HepG2 (cell line): ENCODE measurements around the gene RHBDL3. TPM values are rescaled to one million over a fixed set of nuclear protein-coding genes. Genes with fewer than 3 reads are reported as not detected.

Experiments used
- ATAC-seq: fragments of 200-7000 bp; cut with Tn5 transposase; 3 replicates; pipeline ENCODE4 v1.9.1; 2020; ENCODE audit warnings: mild to moderate bottlenecking, moderate library complexity
- BruUV-seq: library from RNA; stranded (reverse); fragments of 400-500 nt; replicated peaks from 2 replicates; lab custom pipeline; 2021; lab: Mats Ljungman, UMichigan
- CTCF ChIA-PET: fragments of 300-600 bp; formaldehyde crosslinking; extraction: SDS; loops from one replicate; lab custom pipeline; 2021; ENCODE audit warnings: low total read pairs, inconsistent platforms, low intra/inter-chr PET ratio; lab: Yijun Ruan, JAX
- POLR2A ChIA-PET: fragments of 350-600 bp; sonication (Branson Sonifier 250); formaldehyde crosslinking; loops from one replicate; lab custom pipeline; 2020; ENCODE audit warnings: antibody characterized with exemption, inconsistent platforms; lab: Yijun Ruan, JAX
- DNase-seq: peaks from one replicate; pipeline ENCODE4 v3.0.0-alpha.2; 2015; ENCODE audit warnings: low spot score
- FAIRE-seq: peaks from 3 replicates; lab custom pipeline; 2011; peaks lifted over from hg19 to GRCh38; lab: Jason Lieb, UNC
- H2AFZ ChIP-seq: one replicate; pipeline ENCODE4 v1.6.1; 2011; ENCODE audit warnings: low read length, inconsistent platforms
- H3K27ac ChIP-seq: fragments of 300-600 bp; 3 replicates; pipeline ENCODE4 v1.8.0; 2011; ENCODE audit warnings: mixed run types, mild to moderate bottlenecking, mixed read lengths, low read length, inconsistent platforms; ENCODE audit not compliant: insufficient read depth; ENCODE audit errors: extremely low read length
- H3K27me3 ChIP-seq, 2 experiments: fragments of 200-600 bp in 1 of 2; 2 replicates in 1 of 2; 3 replicates in 1 of 2; pipeline versions ENCODE4 v1.6.0 to v1.8.0; 2011; ENCODE audit warnings: low read length in 2 of 2, mild to moderate bottlenecking in 2 of 2, moderate library complexity in 2 of 2, inconsistent platforms in 1 of 2; ENCODE audit not compliant: insufficient read depth in 2 of 2, control insufficient read depth in 1 of 2
- H3K36me3 ChIP-seq, 2 experiments: fragments of 200-600 bp in 1 of 2; replicated peaks in 1 of 2; 2 replicates in 1 of 2; 3 replicates in 1 of 2; pipeline versions ENCODE4 v1.5.1 to v1.8.0; 2011; ENCODE audit warnings: low read length in 2 of 2, inconsistent platforms in 1 of 2; ENCODE audit not compliant: insufficient read depth in 2 of 2, control insufficient read depth in 1 of 2
- H3K4me1 ChIP-seq: 2 replicates; pipeline ENCODE4 v1.5.1; 2012; ENCODE audit warnings: low read length, inconsistent platforms; ENCODE audit not compliant: insufficient read depth
- H3K4me2 ChIP-seq: 2 replicates; pipeline ENCODE4 v1.6.0; 2011; ENCODE audit warnings: low read depth, low read length, inconsistent platforms
- H3K4me3 ChIP-seq, 3 experiments: fragments of 200-600 bp in 1 of 3; sonication (generic), shearing (Covaris generic) in 1 of 3; replicated peaks in 1 of 3; 2 replicates each; pipeline ENCODE4 v1.5.1; 2011 to 2016; ENCODE audit warnings: low read length in 3 of 3, inconsistent platforms in 2 of 3, low read depth in 2 of 3, mild to moderate bottlenecking in 2 of 3, control low read depth in 1 of 3, mixed read lengths in 1 of 3; ENCODE audit not compliant: insufficient read depth in 1 of 3
- H3K79me2 ChIP-seq: one replicate; pipeline ENCODE4 v1.6.1; 2011; ENCODE audit warnings: low read length, inconsistent platforms; ENCODE audit not compliant: insufficient read depth
- H3K9ac ChIP-seq: 2 replicates; pipeline ENCODE4 v1.6.0; 2011; ENCODE audit warnings: mild to moderate bottlenecking, low read depth, low read length, inconsistent platforms; ENCODE audit not compliant: insufficient read depth
- H3K9me3 ChIP-seq: 2 replicates; pipeline ENCODE4 v1.5.1; 2012; ENCODE audit warnings: mild to moderate bottlenecking, low read length
- H4K20me1 ChIP-seq: 2 replicates; pipeline ENCODE4 v1.6.0; 2011; ENCODE audit warnings: inconsistent platforms, mild to moderate bottlenecking, low read length, moderate library complexity; ENCODE audit not compliant: insufficient read depth
- BCL6 ChIP-seq: IDR thresholded peaks from 2 replicates; pipeline ENCODE4 v1.6.1; 2016; ENCODE audit warnings: missing genetic modification reagents, missing compliant biosample characterization
- CAMTA2 ChIP-seq: sonication (generic); formaldehyde crosslinking; IDR thresholded peaks from 2 replicates; pipeline ENCODE4 v1.4.0; 2020; ENCODE audit warnings: mild to moderate bottlenecking, missing genetic modification reagents, borderline replicate concordance
- HMG20B ChIP-seq: conservative IDR thresholded peaks from 2 replicates; pipeline ENCODE4 v1.6.1; 2016; ENCODE audit warnings: missing genetic modification reagents, missing compliant biosample characterization
- HNF4A ChIP-seq: sonication (generic); formaldehyde crosslinking; IDR thresholded peaks from 2 replicates; pipeline ENCODE4 v1.4.0; 2020; ENCODE audit warnings: missing genetic modification reagents
- KLF13 ChIP-seq: sonication (generic); formaldehyde crosslinking; IDR thresholded peaks from 2 replicates; pipeline ENCODE4 v1.4.0; 2020; ENCODE audit warnings: mild to moderate bottlenecking, missing genetic modification reagents
- NCOR1 ChIP-seq: fragments of 200-600 bp; sonication (generic); IDR thresholded peaks from 2 replicates; pipeline ENCODE4 v1.7.0; 2017; ENCODE audit warnings: antibody characterized with exemption, low read length, borderline replicate concordance
- NR2C2 ChIP-seq: sonication (generic); formaldehyde crosslinking; IDR thresholded peaks from 2 replicates; pipeline ENCODE4 v1.4.0; 2020; ENCODE audit warnings: missing genetic modification reagents, mild to moderate bottlenecking, moderate library complexity, borderline replicate concordance
- TCF12 ChIP-seq, 2 experiments: fragments of 450-650 bp in 1 of 2; sonication (generic) in 1 of 2; formaldehyde crosslinking in 1 of 2; IDR thresholded peaks; 2 replicates each; pipeline versions ENCODE4 v1.6.1 to v1.8.0; 2017 to 2022; ENCODE audit warnings: antibody characterized with exemption in 1 of 2, mild to moderate bottlenecking in 1 of 2, missing genetic modification reagents in 1 of 2, moderate library complexity in 1 of 2
- ZFP37 ChIP-seq: sonication (generic); formaldehyde crosslinking; IDR thresholded peaks from 2 replicates; pipeline ENCODE4 v1.4.0; 2020; ENCODE audit warnings: missing genetic modification reagents, borderline replicate concordance
- ZNF292 ChIP-seq: sonication (generic); formaldehyde crosslinking; IDR thresholded peaks from 2 replicates; pipeline ENCODE4 v1.8.1; 2022; ENCODE audit warnings: mild to moderate bottlenecking, low read depth, missing genetic modification reagents, borderline replicate concordance
- ZNF34 ChIP-seq: sonication (generic); formaldehyde crosslinking; IDR thresholded peaks from 2 replicates; pipeline ENCODE4 v1.4.0; 2020; ENCODE audit warnings: mild to moderate bottlenecking, missing genetic modification reagents, borderline replicate concordance
- ZNF790 ChIP-seq: sonication (generic); formaldehyde crosslinking; IDR thresholded peaks from 2 replicates; pipeline ENCODE4 v1.8.0; 2022; ENCODE audit warnings: missing genetic modification reagents, mild to moderate bottlenecking, borderline replicate concordance
- ZSCAN20 ChIP-seq: sonication (generic); formaldehyde crosslinking; IDR thresholded peaks from 2 replicates; pipeline ENCODE4 v1.4.0; 2020; ENCODE audit warnings: missing genetic modification reagents, mild to moderate bottlenecking, borderline replicate concordance
- WGBS: methylation state at CpG from one replicate; pipeline ENCODE4 v1.1.6; 2017; ENCODE audit warnings: low lambda C conversion rate; 5-methylcytosine and 5-hydroxymethylcytosine counted together
- in situ Hi-C: cut with HindIII; loops from 2 replicates; pipeline ENCODE4 v1.10.0; 2017; ENCODE audit warnings: low pct_unique_long_range_greater_than_20kb; ENCODE audit not compliant: extremely low pct_ligation_motif_present
- intact Hi-C: fragments of 100-400 bp; cut with micrococcal nuclease; formaldehyde crosslinking; loops from one replicate; pipeline ENCODE4 v1.10.0; 2022; ENCODE audit not compliant: unreplicated experiment
- polyA plus RNA-seq, 8 experiments: library from polyadenylated mRNA; depleted of rRNA in 3 of 8; stranded (reverse) in 7 of 8; unstranded in 1 of 8; fragments of >200 nt; fragmentation: Illumina TruSeq in 4 of 8; extraction: Trizol in 4 of 8; gene quantifications; 2 replicates each; pipeline versions ENCODE4 v1.2.1 to v1.2.3, GENCODE V29; 2011 to 2016; ENCODE audit warnings: low read depth in 4 of 8, missing spikeins in 1 of 8, mixed read lengths in 1 of 8; ENCODE audit not compliant: insufficient read depth in 1 of 8
- total RNA-seq, 5 experiments: library from RNA; depleted of rRNA; stranded (reverse); fragments of >200 nt; fragmentation: Illumina TruSeq; extraction: Trizol; gene quantifications; 2 replicates each; pipeline ENCODE4 v1.2.3, GENCODE V29; 2016; ENCODE audit warnings: low read depth in 1 of 5
- TF ChIP-seq, protein P1 (sequence below): sonication (generic); formaldehyde crosslinking; IDR thresholded peaks from 2 replicates; pipeline ENCODE4 v1.4.0; 2020; ENCODE audit warnings: missing genetic modification reagents

The RHBDL3 gene
- total and polyA plus RNA-seq, 2 of the 13 experiments (the other 11 are each of a cell fraction or from before 2014, with no cell fraction given), result 0.09 TPM; not detected in 1

DNA sequence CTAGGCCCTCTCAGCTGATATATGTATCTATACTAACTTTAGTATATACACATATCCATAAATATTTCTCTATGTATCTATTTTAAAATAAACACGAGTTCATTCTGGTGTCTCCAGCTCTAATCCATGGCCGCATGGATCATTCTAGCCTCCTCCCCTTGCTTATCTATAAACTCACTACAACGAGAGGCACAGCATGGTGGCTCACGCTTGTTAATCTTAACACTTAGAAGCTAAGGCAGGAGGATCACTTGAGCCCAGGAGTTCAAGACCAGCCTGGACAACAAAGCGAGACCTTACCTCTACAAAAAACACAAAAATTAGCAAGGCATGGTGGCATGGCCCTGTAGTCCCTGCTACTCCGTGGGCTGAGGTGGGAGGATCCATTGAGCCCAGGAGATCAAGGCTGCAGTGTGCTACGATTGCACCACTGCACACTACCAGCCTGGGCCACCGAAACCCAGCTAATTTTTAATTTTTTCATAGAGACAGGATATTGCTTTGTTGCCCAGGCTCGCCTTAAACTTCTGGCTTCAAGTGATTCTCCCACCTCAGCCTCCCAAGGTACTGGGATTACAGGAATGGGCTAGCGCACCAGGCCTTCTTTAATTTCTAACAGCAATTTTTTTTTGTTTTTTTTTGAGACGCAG is 80.4 kb downstream of the RHBDL3 start:
- ATAC-seq (no peak), FAIRE-seq (no peak), DNase-seq (no peak)
- Histone ChIP-seq H3K4me3 (no peak overlapping the region), H3K79me2 (peaks cover 23% of the 10 kb centered on the region), H3K27ac (no peak overlapping the region), H3K4me2 (no peak overlapping the region), H3K9ac (no peak overlapping the region), H3K36me3 (no peaks in the 10 kb centered on the region), H3K9me3 (no peaks in the 10 kb centered on the region), H3K27me3 (peaks cover 0 to 4% of the 10 kb centered on the region in 2 experiments; a peak in 1 of 5 replicates), H2AFZ (no peak overlapping the region), H3K4me1 (peaks cover 30% of the 10 kb centered on the region), H4K20me1 (peaks cover 4% of the 10 kb centered on the region)
- no peak for TF ChIP-seq BCL6 (CRISPR knock-in tag)
- ChIA-PET CTCF (no interaction called here), POLR2A (no interaction called here)
- WGBS, result 82% methylated on average over 11 of the region's 11 CpGs
- no TSS peak for BruUV-seq
- in situ Hi-C loops, result no loop called here
- intact Hi-C loops, result no loop called here

DNA sequence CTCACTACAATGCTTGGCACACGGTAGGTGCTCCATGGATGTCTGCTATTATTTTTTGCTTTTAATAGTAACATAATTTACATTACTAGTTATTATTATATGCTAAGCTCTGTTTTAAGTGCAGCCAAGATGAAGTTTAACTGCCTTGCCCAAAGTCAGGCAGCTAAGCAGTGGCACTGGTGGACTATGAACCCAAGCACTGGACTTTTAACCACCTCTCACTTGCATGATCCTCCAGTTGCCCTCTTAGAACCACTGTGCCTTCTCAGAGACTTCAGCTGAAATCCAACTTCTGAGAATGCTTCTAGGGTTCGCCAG is 82.8 kb downstream of the RHBDL3 start:
- no TSS peak for BruUV-seq
- peak overlapping the region in 1 of 3 experiments; percentile 97; a peak in 2 of 6 replicates for H3K4me3 ChIP-seq
- H3K36me3 ChIP-seq, result 0 out of 5 replicates have a peak, but pooled peaks cover 0 to 2% of the 10 kb centered on the region in 2 experiments
- peaks cover 27% of the 10 kb centered on the region for H4K20me1 ChIP-seq
- no peak overlapping the region for H2AFZ ChIP-seq
- intact Hi-C loops, result no loop called here
- in situ Hi-C loops, result no loop called here
- H3K79me2 ChIP-seq, result peaks cover 47% of the 10 kb centered on the region
- peaks cover 29% of the 10 kb centered on the region for H3K4me1 ChIP-seq
- ChIA-PET CTCF (no interaction called here), POLR2A (interaction anchor here (0.8 to 1.2 kb wide), 2 partner anchors 15 to 143 kb away, joined by 4 read pairs; no protein-coding TSS in a partner anchor)
- ATAC-seq (no peak), DNase-seq (no peak), FAIRE-seq (no peak)
- peaks cover 0 to 4% of the 10 kb centered on the region in 2 experiments; a peak in 1 of 5 replicates for H3K27me3 ChIP-seq
- H3K27ac ChIP-seq, result no peak overlapping the region
- WGBS, result 90% methylated on average over 2 of the region's 2 CpGs
- no peaks in the 10 kb centered on the region for H3K9me3 ChIP-seq
- peak overlapping the region; percentile 87 for H3K4me2 ChIP-seq
- no peak overlapping the region for H3K9ac ChIP-seq
- TF ChIP-seq, protein P1, sequence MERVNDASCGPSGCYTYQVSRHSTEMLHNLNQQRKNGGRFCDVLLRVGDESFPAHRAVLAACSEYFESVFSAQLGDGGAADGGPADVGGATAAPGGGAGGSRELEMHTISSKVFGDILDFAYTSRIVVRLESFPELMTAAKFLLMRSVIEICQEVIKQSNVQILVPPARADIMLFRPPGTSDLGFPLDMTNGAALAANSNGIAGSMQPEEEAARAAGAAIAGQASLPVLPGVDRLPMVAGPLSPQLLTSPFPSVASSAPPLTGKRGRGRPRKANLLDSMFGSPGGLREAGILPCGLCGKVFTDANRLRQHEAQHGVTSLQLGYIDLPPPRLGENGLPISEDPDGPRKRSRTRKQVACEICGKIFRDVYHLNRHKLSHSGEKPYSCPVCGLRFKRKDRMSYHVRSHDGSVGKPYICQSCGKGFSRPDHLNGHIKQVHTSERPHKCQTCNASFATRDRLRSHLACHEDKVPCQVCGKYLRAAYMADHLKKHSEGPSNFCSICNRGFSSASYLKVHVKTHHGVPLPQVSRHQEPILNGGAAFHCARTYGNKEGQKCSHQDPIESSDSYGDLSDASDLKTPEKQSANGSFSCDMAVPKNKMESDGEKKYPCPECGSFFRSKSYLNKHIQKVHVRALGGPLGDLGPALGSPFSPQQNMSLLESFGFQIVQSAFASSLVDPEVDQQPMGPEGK (CRISPR knock-in tag), result no peak
- TF ChIP-seq NR2C2 (CRISPR knock-in tag) (no peak), CAMTA2 (CRISPR knock-in tag) (no peak), ZNF34 (no peak), KLF13 (CRISPR knock-in tag) (no peak), ZNF292 (no peak), ZNF790 (no peak), TCF12 (IDR thresholded peaks at IDR 0.05) (no peak), TCF12 (CRISPR knock-in tag; IDR thresholded peaks at IDR 0.05) (no peak), BCL6 (CRISPR knock-in tag) (no peak), HNF4A (CRISPR knock-in tag) (peak; percentile 78), HMG20B (CRISPR knock-in tag) (no peak), NCOR1 (peak; percentile 37; the same call in 1 of the 2 replicates), ZSCAN20 (CRISPR knock-in tag) (no peak), ZFP37 (CRISPR knock-in tag) (no peak)
